ENCODE data around the gene XYLT1. TPM values are rescaled to one million over a fixed set of nuclear protein-coding genes. Genes with fewer than 3 reads are reported as not detected.

XYLT1 gene
- total RNA-seq, 1 experiment from 2014 or later = 1.7 TPM

- ChIA-PET CTCF (no interaction called here), POLR2A (ENCODE audit: unreplicated experiment) (no interaction called here)
- no TSS peak for BruUV-seq (replicated peaks)
- H3K4me2 ChIP-seq = no peak overlapping the region
- no peaks in the 10 kb centered on the region for H3K79me2 ChIP-seq (ENCODE audit: low read depth)
- peaks cover 22% of the 10 kb centered on the region for H3K27me3 ChIP-seq (ENCODE audit: insufficient read depth, low read depth)
- no peaks in the 10 kb centered on the region for H3K9me3 ChIP-seq (ENCODE audit: insufficient read depth, low read depth)
- no peaks in the 10 kb centered on the region for H3K4me1 ChIP-seq (replicated peaks; ENCODE audit: insufficient read depth)
- no peak for DNase-seq
- TF ChIP-seq EZH2 (IDR thresholded peaks at IDR 0.05; ENCODE audit: low read depth) (no peak), CTCF (conservative IDR thresholded peaks at IDR 0.05) (no peak)
- no peaks in the 10 kb centered on the region for H3K9me2 ChIP-seq (ENCODE audit: insufficient read depth)
- no peak overlapping the region for H3K27ac ChIP-seq
- no peak overlapping the region for H2AFZ ChIP-seq
- no peaks in the 10 kb centered on the region for H3K36me3 ChIP-seq (ENCODE audit: low read depth)
- H3K4me3 ChIP-seq = no peak overlapping the region
- no peaks in the 10 kb centered on the region for H3F3A ChIP-seq (ENCODE audit: insufficient read depth, low read depth)
- intact Hi-C loops (cut with micrococcal nuclease; ENCODE audit: unreplicated experiment) = no loop called here
- H4K20me1 ChIP-seq (ENCODE audit: insufficient read depth) = no peaks in the 10 kb centered on the region
Measured at GRCh38 chr16:17223576-17223975, 247.2 kb downstream of the XYLT1 start.

GRCh38 chr16:17222871-17223401 is 247.8 kb downstream of the XYLT1 start:
- Histone ChIP-seq H3K36me3 (ENCODE audit: low read depth) (no peaks in the 10 kb centered on the region), H3K4me1 (replicated peaks; ENCODE audit: insufficient read depth) (no peaks in the 10 kb centered on the region), H3K9me3 (ENCODE audit: insufficient read depth, low read depth) (no peaks in the 10 kb centered on the region), H4K20me1 (ENCODE audit: insufficient read depth) (no peaks in the 10 kb centered on the region), H3K27ac (no peak overlapping the region), H3F3A (ENCODE audit: insufficient read depth, low read depth) (no peaks in the 10 kb centered on the region), H3K4me2 (no peak overlapping the region), H2AFZ (no peak overlapping the region), H3K27me3 (ENCODE audit: insufficient read depth, low read depth) (peaks cover 22% of the 10 kb centered on the region), H3K4me3 (no peak overlapping the region), H3K79me2 (ENCODE audit: low read depth) (no peaks in the 10 kb centered on the region), H3K9me2 (ENCODE audit: insufficient read depth) (no peaks in the 10 kb centered on the region)
- TF ChIP-seq CTCF (conservative IDR thresholded peaks at IDR 0.05) (no peak), EZH2 (IDR thresholded peaks at IDR 0.05; ENCODE audit: low read depth) (no peak)
- ChIA-PET POLR2A (ENCODE audit: unreplicated experiment) (no interaction called here), CTCF (no interaction called here)
- intact Hi-C loops (cut with micrococcal nuclease; ENCODE audit: unreplicated experiment) = no loop called here
- no TSS peak for BruUV-seq (replicated peaks)
- DNase-seq = no peak

GRCh38 chr16:17219991-17220390 is 250.8 kb downstream of the XYLT1 start:
- no peaks in the 10 kb centered on the region for H3K4me1 ChIP-seq (replicated peaks; ENCODE audit: insufficient read depth)
- H3F3A ChIP-seq (ENCODE audit: insufficient read depth, low read depth) = no peaks in the 10 kb centered on the region
- no peaks in the 10 kb centered on the region for H3K9me2 ChIP-seq (ENCODE audit: insufficient read depth)
- TF ChIP-seq CTCF (conservative IDR thresholded peaks at IDR 0.05) (no peak), EZH2 (IDR thresholded peaks at IDR 0.05; ENCODE audit: low read depth) (no peak)
- BruUV-seq (replicated peaks) = no TSS peak
- no peaks in the 10 kb centered on the region for H3K9me3 ChIP-seq (ENCODE audit: insufficient read depth, low read depth)
- intact Hi-C loops (cut with micrococcal nuclease; ENCODE audit: unreplicated experiment) = no loop called here
- H3K4me2 ChIP-seq = no peak overlapping the region
- POLR2A ChIA-PET (ENCODE audit: unreplicated experiment) = no interaction called here
- no peaks in the 10 kb centered on the region for H3K79me2 ChIP-seq (ENCODE audit: low read depth)
- H3K4me3 ChIP-seq = no peak overlapping the region
- H3K36me3 ChIP-seq (ENCODE audit: low read depth) = no peaks in the 10 kb centered on the region
- H4K20me1 ChIP-seq (ENCODE audit: insufficient read depth) = no peaks in the 10 kb centered on the region
- H3K27ac ChIP-seq = no peak overlapping the region
- H3K27me3 ChIP-seq (ENCODE audit: insufficient read depth, low read depth) = peaks cover 31% of the 10 kb centered on the region
- no peak overlapping the region for H2AFZ ChIP-seq
- CTCF ChIA-PET = no interaction called here
- DNase-seq = no peak

Measured in PC-9 (cell line).